Prostate gland (tissue), 2 donors: Measurements from ENCODE around the gene LST1.

Source experiments
- CTCF ChIP-seq, 4 experiments: fragments of 200-600 bp in 2 of 4; fragments of 450-650 bp in 2 of 4; sonication (generic) in 2 of 4; IDR thresholded peaks; 1 replicate in 3 of 4; 2 replicates in 1 of 4; pipeline ENCODE4 v1.5.1; 2016 to 2019; ENCODE audit warnings: antibody characterized with exemption in 4 of 4, mild to moderate bottlenecking in 2 of 4, moderate library complexity in 2 of 4
- POLR2A ChIP-seq: fragments of 450-650 bp; IDR thresholded peaks from one replicate; pipeline ENCODE4 v1.6.1; 2016; ENCODE audit warnings: antibody characterized with exemption, mild to moderate bottlenecking

GRCh38 chr6:31559958-31560696, 25.9 kb upstream of the LST1 start:
- TF ChIP-seq CTCF (IDR thresholded peaks at IDR 0.05) (no peak), POLR2A (no peak)
